Gastroesophageal sphincter (tissue), 4 donors: ENCODE measurements around the gene CSF3. TPM values are rescaled to one million over a fixed set of nuclear protein-coding genes. Genes with fewer than 3 reads are reported as not detected.

Experiments used
- ATAC-seq: fragments of 150-250 bp; one replicate; pipeline ENCODE4 v1.9.1; 2016; ENCODE audit warnings: mild to moderate bottlenecking, moderate library complexity
- H3K27ac ChIP-seq, 4 donors: fragments of 200-600 bp; sonication (generic) in 3 of 4; 1 replicate in 3 of 4; 2 replicates in 1 of 4; pipeline ENCODE4 v1.5.1; 2016 to 2019
- H3K27me3 ChIP-seq: fragments of 200-600 bp; sonication (generic); one replicate; pipeline ENCODE4 v1.5.1; 2019
- H3K36me3 ChIP-seq, 2 donors: fragments of 200-600 bp; sonication (generic); one replicate each; pipeline ENCODE4 v1.5.1; 2019; ENCODE audit warnings: control low read depth in 1 of 2
- H3K4me1 ChIP-seq, 3 donors: fragments of 200-600 bp; sonication (generic); 1 replicate in 2 of 3; 2 replicates in 1 of 3; pipeline ENCODE4 v1.5.1; 2016 to 2019; ENCODE audit warnings: control low read depth in 2 of 3
- H3K4me3 ChIP-seq, 2 donors: fragments of 200-600 bp; sonication (generic); one replicate each; pipeline ENCODE4 v1.5.1; 2019; ENCODE audit warnings: mild to moderate bottlenecking in 1 of 2, moderate library complexity in 1 of 2
- H3K9me3 ChIP-seq, 3 donors: fragments of 200-600 bp; sonication (generic); one replicate each; pipeline ENCODE4 v1.5.1; 2017 to 2019; ENCODE audit warnings: control low read depth in 2 of 3
- EP300 ChIP-seq: sonication (generic); formaldehyde crosslinking; IDR thresholded peaks from one replicate; pipeline ENCODE4 v1.6.1; 2017; ENCODE audit warnings: antibody characterized with exemption, mild to moderate bottlenecking
- POLR2A ChIP-seq, 2 donors: fragments of 450-650 bp; IDR thresholded peaks; one replicate each; pipeline ENCODE4 v1.6.1; 2017; ENCODE audit warnings: antibody characterized with exemption in 2 of 2, mild to moderate bottlenecking in 2 of 2, moderate library complexity in 1 of 2
- POLR2AphosphoS5 ChIP-seq: sonication (generic); formaldehyde crosslinking; IDR thresholded peaks from one replicate; pipeline ENCODE4 v1.6.1; 2017; ENCODE audit warnings: antibody characterized with exemption
- WGBS, 2 donors: methylation state at CpG; one replicate each; pipeline ENCODE4 v1.1.5; 2018; ENCODE audit warnings: low coverage in 1 of 2; 5-methylcytosine and 5-hydroxymethylcytosine counted together
- total RNA-seq, 4 donors: library from RNA; depleted of rRNA; stranded (reverse); fragments of >200 nt; gene quantifications; one replicate each; pipeline ENCODE4 v1.1.0, GENCODE V29; 2016
- TF ChIP-seq, protein P1 (sequence below), 4 experiments: fragments of 200-600 bp in 2 of 4; fragments of 450-650 bp in 2 of 4; sonication (generic) in 1 of 4; IDR thresholded peaks; one replicate each; pipeline ENCODE4 v1.5.1; 2017 to 2019; ENCODE audit warnings: antibody characterized with exemption in 4 of 4, mild to moderate bottlenecking in 2 of 4, moderate library complexity in 2 of 4

CSF3 gene
- total RNA-seq, 4 donors from 2014 or later = 9.3 TPM; not detected in 3

DNA sequence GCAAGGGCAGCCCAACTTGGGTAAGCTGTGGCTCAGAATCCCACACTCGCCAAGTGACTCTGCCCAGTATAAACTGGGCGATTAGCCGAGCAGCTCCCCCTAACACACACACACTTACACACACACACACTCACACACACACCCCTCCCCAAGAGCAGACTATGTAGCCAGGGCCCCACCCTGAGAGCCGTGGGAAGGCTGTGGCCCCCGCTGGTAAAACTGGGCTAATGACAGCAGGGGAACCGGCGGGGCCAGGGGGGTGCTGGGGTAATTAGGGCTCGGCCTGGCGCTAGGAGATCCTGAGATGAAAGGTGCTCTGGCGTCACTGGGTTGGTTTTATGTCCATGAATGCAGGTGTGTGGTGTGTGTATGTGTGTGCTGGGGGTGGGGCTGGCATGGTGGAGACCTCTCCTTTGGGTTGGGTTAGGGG, 46.4 kb downstream of the CSF3 start:
- 60 to 64% methylated on average over 5 to 6 of the region's 10 CpGs for WGBS, 2 donors
- no peaks in the 10 kb centered on the region for H3K27me3 ChIP-seq
- peaks cover 4 to 68% (median 25%) of the 10 kb centered on the region in 3 donors for H3K4me1 ChIP-seq
- H3K27ac ChIP-seq = peak overlapping the region in 3 of 4 donors; percentile 96 to 99 (median 98)
- H3K4me3 ChIP-seq = no peak overlapping the region
- TF ChIP-seq, protein P1, sequence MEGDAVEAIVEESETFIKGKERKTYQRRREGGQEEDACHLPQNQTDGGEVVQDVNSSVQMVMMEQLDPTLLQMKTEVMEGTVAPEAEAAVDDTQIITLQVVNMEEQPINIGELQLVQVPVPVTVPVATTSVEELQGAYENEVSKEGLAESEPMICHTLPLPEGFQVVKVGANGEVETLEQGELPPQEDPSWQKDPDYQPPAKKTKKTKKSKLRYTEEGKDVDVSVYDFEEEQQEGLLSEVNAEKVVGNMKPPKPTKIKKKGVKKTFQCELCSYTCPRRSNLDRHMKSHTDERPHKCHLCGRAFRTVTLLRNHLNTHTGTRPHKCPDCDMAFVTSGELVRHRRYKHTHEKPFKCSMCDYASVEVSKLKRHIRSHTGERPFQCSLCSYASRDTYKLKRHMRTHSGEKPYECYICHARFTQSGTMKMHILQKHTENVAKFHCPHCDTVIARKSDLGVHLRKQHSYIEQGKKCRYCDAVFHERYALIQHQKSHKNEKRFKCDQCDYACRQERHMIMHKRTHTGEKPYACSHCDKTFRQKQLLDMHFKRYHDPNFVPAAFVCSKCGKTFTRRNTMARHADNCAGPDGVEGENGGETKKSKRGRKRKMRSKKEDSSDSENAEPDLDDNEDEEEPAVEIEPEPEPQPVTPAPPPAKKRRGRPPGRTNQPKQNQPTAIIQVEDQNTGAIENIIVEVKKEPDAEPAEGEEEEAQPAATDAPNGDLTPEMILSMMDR (IDR thresholded peaks at IDR 0.05) = no peak
- TF ChIP-seq POLR2AphosphoS5 = no peak
- ATAC-seq = no peak
- H3K9me3 ChIP-seq = no peaks in the 10 kb centered on the region
- H3K36me3 ChIP-seq = no peaks in the 10 kb centered on the region

GRCh38 chr17:40062329-40063186, 47.3 kb downstream of the CSF3 start, which contains the start of gene THRA:
Gene THRA, plus strand, starts transcription at chr17:40062965. Its CDS starts 11,524 bp downstream, at chr17:40074489.
- TF ChIP-seq, protein P1 (IDR thresholded peaks at IDR 0.05) = peak in 2 of 4 experiments; percentile 4 to 5
- TF ChIP-seq POLR2A (IDR thresholded peaks at IDR 0.05) = no peak
- peak within 1 kb of the TSS; percentile 90 to 98 for H3K4me3 ChIP-seq
- no peaks in the 10 kb centered on the region for H3K36me3 ChIP-seq
- peak within 1 kb of the TSS; percentile 91 to 99 (median 97) for H3K27ac ChIP-seq
- 0 to 3% methylated on average over 8 to 14 of the region's 83 CpGs for WGBS, 2 donors
- no peaks in the 10 kb centered on the region for H3K27me3 ChIP-seq
- peaks cover 4 to 77% (median 33%) of the 10 kb centered on the region in 3 donors for H3K4me1 ChIP-seq
- no peaks in the 10 kb centered on the region for H3K9me3 ChIP-seq
- peak; percentile 87 for ATAC-seq

DNA sequence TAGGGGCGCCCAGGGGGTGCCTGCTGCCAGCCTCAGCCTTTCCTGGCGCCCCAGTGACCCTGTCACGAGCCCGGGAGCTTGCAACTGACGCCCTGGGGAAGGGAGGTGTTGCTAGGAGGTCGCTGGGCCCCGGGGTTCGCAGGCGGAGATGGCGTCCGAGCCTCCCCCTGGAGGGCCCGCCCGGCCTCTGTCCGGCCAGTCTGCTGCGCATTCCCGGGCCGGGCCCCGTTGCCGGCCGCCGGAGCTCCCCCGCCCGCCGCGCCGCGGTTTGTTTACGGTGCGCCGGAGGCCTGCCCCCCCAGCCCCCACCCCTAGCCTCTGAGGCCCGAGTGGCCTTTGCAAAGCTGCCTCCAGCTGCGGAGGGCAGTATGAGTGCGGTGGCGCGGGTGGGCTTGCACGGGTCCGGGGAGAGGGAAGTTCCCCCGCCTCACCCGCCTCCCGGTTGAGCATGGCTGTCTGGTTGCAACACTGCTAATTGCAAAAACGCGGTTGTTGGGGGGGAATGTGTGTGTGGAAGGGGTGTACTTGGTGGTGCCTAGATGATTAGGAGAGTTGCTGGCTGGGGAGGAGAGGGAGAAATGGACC, 48.0 kb downstream of the CSF3 start:
- Histone ChIP-seq H3K27ac (peak overlapping the region; percentile 91 to 99 (median 97)), H3K4me1 (peaks cover 4 to 77% (median 40%) of the 10 kb centered on the region in 3 donors), H3K9me3 (no peaks in the 10 kb centered on the region), H3K27me3 (no peaks in the 10 kb centered on the region), H3K36me3 (no peaks in the 10 kb centered on the region), H3K4me3 (peak overlapping the region; percentile 90 to 98)
- no peak for TF ChIP-seq EP300
- TF ChIP-seq, protein P1 (IDR thresholded peaks at IDR 0.05) = peak in 1 of 4 experiments; percentile 12
- no peak for TF ChIP-seq POLR2AphosphoS5
- TF ChIP-seq POLR2A (IDR thresholded peaks at IDR 0.05) = peak; percentile 40 to 46
- ATAC-seq = peak; percentile 58
- 0% methylated on average over 2 of the region's 42 CpGs; no CpG with 5 or more reads in 1 of the 2 donors for WGBS, 2 donors

DNA sequence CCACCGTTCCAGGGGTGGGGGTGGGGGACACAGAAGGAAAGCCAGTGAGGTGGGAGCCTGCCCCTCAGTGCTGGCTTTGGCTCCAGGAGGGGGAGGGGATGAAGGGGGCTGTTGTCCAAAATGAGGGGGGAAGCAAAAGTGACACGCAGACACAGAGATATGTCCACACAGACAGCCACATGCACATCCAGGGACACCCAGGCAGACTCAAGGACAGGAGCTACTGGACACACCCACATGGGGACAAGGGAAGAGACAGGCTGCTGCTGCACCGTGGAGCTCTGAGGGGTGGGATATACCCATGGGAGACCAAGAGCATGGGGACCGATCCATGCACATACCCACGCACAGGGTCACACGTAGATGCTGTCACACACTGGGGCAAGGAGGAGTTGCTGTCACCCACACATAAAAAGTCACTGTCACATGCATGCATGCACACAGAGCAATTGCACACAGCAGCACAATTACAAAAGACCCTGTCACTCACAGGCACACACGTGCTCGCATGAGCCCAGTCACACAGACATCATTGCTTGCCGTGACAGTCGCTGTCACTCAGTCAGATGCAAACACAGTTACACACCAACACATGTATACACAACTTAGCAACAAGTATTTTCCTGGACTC, 48.8 kb downstream of the CSF3 start:
- no peaks in the 10 kb centered on the region for H3K36me3 ChIP-seq
- ATAC-seq = no peak
- TF ChIP-seq EP300 (no peak), POLR2A (IDR thresholded peaks at IDR 0.05) (no peak), POLR2AphosphoS5 (no peak)
- TF ChIP-seq, protein P1 (IDR thresholded peaks at IDR 0.05) = no peak
- H3K9me3 ChIP-seq = no peaks in the 10 kb centered on the region
- 0 to 7% methylated on average over 1 to 6 of the region's 10 CpGs for WGBS, 2 donors
- H3K4me3 ChIP-seq = peak overlapping the region; percentile 90 to 98
- peak overlapping the region; percentile 91 to 99 (median 97) for H3K27ac ChIP-seq
- no peaks in the 10 kb centered on the region for H3K27me3 ChIP-seq
- H3K4me1 ChIP-seq = peaks cover 4 to 77% (median 46%) of the 10 kb centered on the region in 3 donors
